ENCODE results near the gene CAD. TPM values are rescaled to one million over a fixed set of nuclear protein-coding genes. Genes with fewer than 3 reads are reported as not detected.
A peak's percentile ranks its signal among the peaks of the same experiment; 100 is the strongest.

Gene CAD
- total and polyA plus RNA-seq, 2 of the 4 experiments (the other 2 are of a cell fraction), result 12.9 to 38.7 TPM

DNA sequence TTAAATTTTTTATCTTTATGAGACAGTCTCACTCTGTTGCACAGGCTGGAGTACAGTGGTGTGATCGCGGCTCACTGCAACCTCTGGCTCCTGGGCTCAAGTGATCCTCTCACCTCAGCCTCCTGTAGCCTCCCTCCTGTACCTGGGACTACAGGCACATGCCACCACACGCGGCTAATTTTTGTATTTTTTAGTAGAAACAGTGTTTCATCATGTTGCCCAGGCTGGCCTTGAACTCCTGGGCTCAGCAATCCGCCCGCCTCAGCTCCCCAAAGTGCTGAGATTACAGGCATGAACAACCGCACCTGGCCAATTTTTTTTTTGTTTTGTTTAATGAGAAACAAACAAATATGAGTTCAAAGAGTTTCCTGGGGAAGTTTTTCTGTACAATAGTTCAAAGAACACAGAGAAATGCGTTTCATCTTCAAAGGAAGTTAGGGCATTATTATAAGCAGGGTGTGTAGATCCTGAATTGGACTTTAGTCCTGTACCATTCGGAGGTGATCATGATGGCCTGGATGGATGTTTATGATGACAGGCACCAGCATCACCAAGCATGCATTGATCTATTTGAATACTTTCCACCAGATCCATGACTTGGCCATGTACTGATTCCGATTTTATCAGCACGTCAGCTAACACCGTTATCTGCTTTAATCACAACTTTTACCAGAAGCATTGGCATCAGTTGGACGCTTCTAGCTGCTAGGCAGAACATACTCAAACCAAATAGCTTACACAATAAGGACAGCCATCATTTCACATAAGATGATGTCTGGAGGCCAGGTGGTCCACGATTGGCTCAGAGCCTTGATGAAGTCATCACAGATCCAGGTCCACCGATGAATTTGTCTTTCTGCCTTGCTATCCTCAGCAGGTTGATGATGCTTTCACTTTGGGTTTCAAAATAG lies 39.5 kb upstream of the CAD start:
- H3K36me3 ChIP-seq (ENCODE audit: control insufficient read depth, insufficient read depth, low read length), result no peaks in the 10 kb centered on the region
- H2AFZ ChIP-seq (replicated peaks; ENCODE audit: low read length, poor library complexity), result no peak overlapping the region
- H3K4me3 ChIP-seq (ENCODE audit: insufficient read depth, low read depth, low read length), result no peak overlapping the region
- no peak overlapping the region for H3K18ac ChIP-seq (ENCODE audit: low read depth, low read length)
- no peak overlapping the region for H3K27ac ChIP-seq (ENCODE audit: insufficient read depth, low read length)
- no peak overlapping the region for H2BK120ac ChIP-seq (ENCODE audit: low read depth, low read length)
- no peaks in the 10 kb centered on the region for H4K20me1 ChIP-seq (ENCODE audit: insufficient read depth, low read length)
- intact Hi-C loops (cut with micrococcal nuclease) (no loop called here), in situ Hi-C loops (cut with MboI; ENCODE audit: low sequenced_read_pairs) (no loop called here), dilution Hi-C loops (cut with HindIII; ENCODE audit: low sequenced_read_pairs, unreplicated experiment) (no loop called here)
- no peak overlapping the region for H2BK15ac ChIP-seq (ENCODE audit: low read depth, low read length)
- peaks cover 7% of the 10 kb centered on the region; the same call in 1 of the 2 replicates for H3K9me1 ChIP-seq (ENCODE audit: insufficient read depth, low read length)
- no peak overlapping the region for H3K14ac ChIP-seq (replicated peaks; ENCODE audit: low read depth, low read length)
- no peaks in the 10 kb centered on the region for H3K9me3 ChIP-seq (ENCODE audit: control insufficient read depth, insufficient read depth, low read length)
- H3K4me2 ChIP-seq (ENCODE audit: low read depth, low read length), result no peak overlapping the region
- H3K4ac ChIP-seq (ENCODE audit: low read depth, low read length), result no peak overlapping the region
- H3K79me1 ChIP-seq (ENCODE audit: low read depth in 1 of 2, low read length in 2 of 2), result no peaks in the 10 kb centered on the region
- H3K9ac ChIP-seq (ENCODE audit: low read depth, low read length), result no peak overlapping the region
- WGBS, 2 experiments (ENCODE audit: extremely low coverage in 2 of 2, insufficient read length in 1 of 2), result 89% methylated on average over 4 of the region's 15 CpGs; no CpG with 5 or more reads in 1 of the 2 experiments
- ChIA-PET CTCF (interaction anchor here (0.6 kb wide), 1 partner anchor 126 kb away, joined by 6 read pairs; no protein-coding TSS in a partner anchor), POLR2A (ENCODE audit: unreplicated experiment) (no interaction called here)
- no peak overlapping the region for H2BK5ac ChIP-seq (ENCODE audit: low read depth, low read length, poor library complexity, severe bottlenecking)
- no peak for DNase-seq
- BruUV-seq (replicated peaks), result no TSS peak
- peaks cover 32% of the 10 kb centered on the region for H3K27me3 ChIP-seq (ENCODE audit: control insufficient read depth, insufficient read depth, low read length)
- no peak for TF ChIP-seq MAFK (IDR thresholded peaks at IDR 0.05; ENCODE audit: low read depth, low read length)
- no peak for TF ChIP-seq USF2 (IDR thresholded peaks at IDR 0.05; ENCODE audit: low read depth, low read length)
- no peak for TF ChIP-seq CHD1 (IDR thresholded peaks at IDR 0.05; ENCODE audit: low read depth, low read length)
- no peak for TF ChIP-seq FOS (IDR thresholded peaks at IDR 0.05; ENCODE audit: low read depth, low read length)
- no peak for TF ChIP-seq RAD21 (IDR thresholded peaks at IDR 0.05; ENCODE audit: low read length)
- TF ChIP-seq RFX5 (IDR thresholded peaks at IDR 0.05; ENCODE audit: low read depth, low read length), result no peak
- no peak for TF ChIP-seq SMC3 (IDR thresholded peaks at IDR 0.05; ENCODE audit: low read depth, low read length)
- TF ChIP-seq NFE2L2 (IDR thresholded peaks at IDR 0.05; ENCODE audit: low read depth, low read length), result no peak
- TF ChIP-seq, protein P1, sequence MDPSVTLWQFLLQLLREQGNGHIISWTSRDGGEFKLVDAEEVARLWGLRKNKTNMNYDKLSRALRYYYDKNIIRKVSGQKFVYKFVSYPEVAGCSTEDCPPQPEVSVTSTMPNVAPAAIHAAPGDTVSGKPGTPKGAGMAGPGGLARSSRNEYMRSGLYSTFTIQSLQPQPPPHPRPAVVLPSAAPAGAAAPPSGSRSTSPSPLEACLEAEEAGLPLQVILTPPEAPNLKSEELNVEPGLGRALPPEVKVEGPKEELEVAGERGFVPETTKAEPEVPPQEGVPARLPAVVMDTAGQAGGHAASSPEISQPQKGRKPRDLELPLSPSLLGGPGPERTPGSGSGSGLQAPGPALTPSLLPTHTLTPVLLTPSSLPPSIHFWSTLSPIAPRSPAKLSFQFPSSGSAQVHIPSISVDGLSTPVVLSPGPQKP (IDR thresholded peaks at IDR 0.05; ENCODE audit: borderline replicate concordance, low read depth, low read length), result no peak
- H4K8ac ChIP-seq (ENCODE audit: low read depth in 2 of 2, low read length in 2 of 2), result no peak overlapping the region
- H4K91ac ChIP-seq (ENCODE audit: insufficient read depth, low read depth, low read length), result no peak overlapping the region
- H2AK9ac ChIP-seq (replicated peaks; ENCODE audit: low read depth, low read length, poor library complexity), result no peak overlapping the region
- H3K56ac ChIP-seq (ENCODE audit: extremely low read depth, insufficient read depth, low read length), result no peak overlapping the region
- H3K23ac ChIP-seq (ENCODE audit: low read depth, low read length), result 0 out of 2 replicates have a peak overlapping the region, but pooled peaks have one; percentile 51
- no peak overlapping the region for H4K5ac ChIP-seq (ENCODE audit: low read depth, low read length)
- H2AK5ac ChIP-seq (ENCODE audit: low read depth, low read length), result peak overlapping the region; percentile 44; the same call in 1 of the 2 replicates
- no peak for ATAC-seq (ENCODE audit: low read depth)
- H2BK20ac ChIP-seq (ENCODE audit: low read depth, low read length), result no peak overlapping the region
- peaks cover 7% of the 10 kb centered on the region for H3K4me1 ChIP-seq (ENCODE audit: control insufficient read depth, insufficient read depth, low read length)

Measured in IMR-90 (cell line).